Neuron (in vitro differentiated cells): Measurements from ENCODE around the gene KCNA5.

Source experiments
- H2AFZ ChIP-seq: one replicate; pipeline ENCODE4 v1.6.1; 2013; ENCODE audit warnings: low read depth, mild to moderate bottlenecking, inconsistent platforms, low read length, moderate library complexity
- H3K27me3 ChIP-seq: one replicate; pipeline ENCODE4 v1.6.1; 2013; ENCODE audit warnings: low read length; ENCODE audit not compliant: insufficient read depth
- H3K36me3 ChIP-seq: one replicate; pipeline ENCODE4 v1.6.1; 2013; ENCODE audit warnings: low read length; ENCODE audit not compliant: insufficient read depth
- H3K4me1 ChIP-seq: one replicate; pipeline ENCODE4 v1.6.1; 2013; ENCODE audit warnings: low read length; ENCODE audit not compliant: insufficient read depth
- H3K4me3 ChIP-seq: 2 replicates; pipeline ENCODE4 v1.5.1; 2013; ENCODE audit warnings: mild to moderate bottlenecking, low read length, moderate library complexity
- H3K9me3 ChIP-seq: one replicate; pipeline ENCODE4 v1.6.1; 2013; ENCODE audit warnings: low read length

The KCNA5 gene

DNA sequence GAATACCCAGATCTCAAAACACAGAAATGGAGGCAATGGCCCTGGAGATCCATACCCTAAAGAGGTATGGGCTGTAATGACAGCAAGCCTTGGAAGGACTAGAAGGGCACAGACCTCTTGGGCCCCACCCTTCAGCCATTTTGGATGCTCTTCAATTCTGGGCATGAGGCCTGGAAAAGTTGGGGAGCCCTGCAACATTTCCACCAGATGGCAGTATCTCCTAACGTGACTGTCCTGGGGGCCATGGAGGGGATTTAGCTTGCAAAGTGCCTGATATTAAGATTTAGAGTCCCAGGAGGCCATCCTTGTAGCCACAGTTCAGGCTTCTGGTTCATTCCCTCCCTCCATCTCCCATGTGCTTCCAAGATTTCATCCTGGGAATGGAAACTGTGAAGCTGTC is 30.2 kb downstream of the KCNA5 start:
- Histone ChIP-seq H3K4me1 (no peaks in the 10 kb centered on the region), H3K9me3 (no peaks in the 10 kb centered on the region), H2AFZ (no peak overlapping the region), H3K27me3 (peaks cover 2% of the 10 kb centered on the region), H3K36me3 (no peaks in the 10 kb centered on the region), H3K4me3 (no peak overlapping the region)

- Histone ChIP-seq H2AFZ (no peak overlapping the region), H3K4me3 (no peak overlapping the region), H3K4me1 (no peaks in the 10 kb centered on the region), H3K36me3 (no peaks in the 10 kb centered on the region), H3K9me3 (no peaks in the 10 kb centered on the region), H3K27me3 (peaks cover 2% of the 10 kb centered on the region)
These were observed 33.1 kb downstream of the KCNA5 start for GRCh38 chr12:5076761-5077160.

GRCh38 chr12:5078423-5078822 is 34.7 kb downstream of the KCNA5 start:
- H3K9me3 ChIP-seq = no peaks in the 10 kb centered on the region
- H3K27me3 ChIP-seq = peaks cover 2% of the 10 kb centered on the region
- no peak overlapping the region for H2AFZ ChIP-seq

DNA sequence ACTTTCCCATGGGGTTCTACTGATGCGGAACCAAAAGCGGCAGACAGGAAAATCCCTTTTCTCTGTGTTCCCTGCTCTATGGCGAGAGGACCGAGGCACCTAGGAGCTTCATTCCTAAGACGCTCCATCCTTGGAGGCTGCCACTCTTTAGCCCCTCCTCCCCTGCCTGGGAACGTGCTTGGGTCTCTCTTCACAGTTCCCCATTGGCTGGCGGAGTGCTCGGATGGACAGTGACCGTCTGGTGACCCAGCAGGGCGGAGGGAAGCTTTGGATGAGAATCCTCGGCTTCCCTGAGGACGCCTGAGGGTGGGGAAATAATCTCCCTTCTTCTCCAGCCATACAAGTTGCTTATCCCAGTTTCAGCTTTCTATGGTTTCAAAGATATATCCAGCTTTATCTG is 37.3 kb downstream of the KCNA5 start:
- no peaks in the 10 kb centered on the region for H3K9me3 ChIP-seq
- no peak overlapping the region for H3K4me3 ChIP-seq
- no peaks in the 10 kb centered on the region for H3K36me3 ChIP-seq
- no peak overlapping the region for H2AFZ ChIP-seq
- H3K27me3 ChIP-seq = peaks cover 2% of the 10 kb centered on the region
- H3K4me1 ChIP-seq = no peaks in the 10 kb centered on the region

More at GRCh38 chr12:5078423-5078822, 34.7 kb downstream of the KCNA5 start:
- Histone ChIP-seq H3K4me1 (no peaks in the 10 kb centered on the region), H3K4me3 (no peak overlapping the region), H3K36me3 (no peaks in the 10 kb centered on the region)

GRCh38 chr12:5083955-5084849 is 40.5 kb downstream of the KCNA5 start:
- Histone ChIP-seq H3K4me3 (no peak overlapping the region), H3K36me3 (no peaks in the 10 kb centered on the region), H3K4me1 (no peaks in the 10 kb centered on the region), H3K9me3 (no peaks in the 10 kb centered on the region), H2AFZ (no peak overlapping the region), H3K27me3 (no peaks in the 10 kb centered on the region)

DNA sequence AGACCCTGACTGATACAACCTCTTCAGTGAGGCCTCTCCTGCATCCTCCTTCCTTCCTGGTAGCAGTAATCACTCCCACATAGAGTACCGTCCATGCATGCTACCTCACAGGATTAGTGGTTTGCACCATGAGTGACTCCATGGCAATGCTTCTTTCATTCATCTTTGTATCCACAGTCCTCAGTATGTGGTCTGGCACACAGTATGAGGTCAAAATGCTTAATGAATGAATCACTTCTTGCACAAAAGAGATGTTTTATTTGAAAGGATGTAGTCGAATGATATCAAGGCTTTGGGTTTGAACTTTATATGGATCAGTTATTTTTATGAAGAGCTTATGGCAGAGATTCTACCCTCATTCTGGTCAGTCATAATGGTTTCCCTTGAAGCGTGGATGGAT is 42.2 kb downstream of the KCNA5 start:
- Histone ChIP-seq H3K4me1 (no peaks in the 10 kb centered on the region), H3K36me3 (no peaks in the 10 kb centered on the region), H3K4me3 (no peak overlapping the region), H2AFZ (no peak overlapping the region), H3K9me3 (no peaks in the 10 kb centered on the region), H3K27me3 (no peaks in the 10 kb centered on the region)

DNA sequence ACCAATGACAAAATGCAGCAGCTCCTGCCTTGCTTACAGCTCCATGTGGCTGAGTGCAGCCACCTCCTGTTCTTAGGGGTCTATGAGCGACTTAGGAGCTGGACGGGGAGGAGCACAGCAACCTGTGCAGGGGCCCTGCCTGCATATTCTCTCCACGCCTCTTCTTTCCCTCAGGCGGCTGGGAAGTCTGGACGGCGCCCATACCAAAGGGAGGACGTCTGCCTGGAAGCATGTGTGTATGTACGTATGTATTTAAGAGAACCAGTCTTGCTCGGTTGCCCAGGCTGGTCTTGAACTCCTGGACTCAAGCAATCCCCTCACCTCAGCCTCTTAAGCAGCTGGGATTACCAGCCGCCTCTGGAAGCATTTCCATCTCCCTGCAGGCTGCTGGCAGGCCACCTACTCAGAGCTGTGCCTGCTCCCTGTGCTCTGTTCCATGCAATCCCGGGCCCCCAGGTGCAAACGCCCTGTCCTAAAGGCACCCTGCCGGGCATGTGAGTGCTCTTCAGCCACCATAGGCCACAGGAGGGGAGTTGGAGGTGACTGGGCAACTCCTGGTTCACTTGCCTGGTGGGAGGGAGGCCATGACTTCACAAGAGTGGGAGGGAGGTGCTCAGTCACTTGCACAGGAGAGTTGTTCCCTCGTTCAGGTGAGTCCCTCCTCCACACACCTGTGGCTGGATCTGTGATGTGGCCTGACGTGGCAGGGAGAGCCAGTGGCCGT is 44.3 kb downstream of the KCNA5 start:
- Histone ChIP-seq H3K9me3 (no peaks in the 10 kb centered on the region), H2AFZ (no peak overlapping the region), H3K4me1 (no peaks in the 10 kb centered on the region), H3K27me3 (no peaks in the 10 kb centered on the region), H3K36me3 (no peaks in the 10 kb centered on the region), H3K4me3 (no peak overlapping the region)

DNA sequence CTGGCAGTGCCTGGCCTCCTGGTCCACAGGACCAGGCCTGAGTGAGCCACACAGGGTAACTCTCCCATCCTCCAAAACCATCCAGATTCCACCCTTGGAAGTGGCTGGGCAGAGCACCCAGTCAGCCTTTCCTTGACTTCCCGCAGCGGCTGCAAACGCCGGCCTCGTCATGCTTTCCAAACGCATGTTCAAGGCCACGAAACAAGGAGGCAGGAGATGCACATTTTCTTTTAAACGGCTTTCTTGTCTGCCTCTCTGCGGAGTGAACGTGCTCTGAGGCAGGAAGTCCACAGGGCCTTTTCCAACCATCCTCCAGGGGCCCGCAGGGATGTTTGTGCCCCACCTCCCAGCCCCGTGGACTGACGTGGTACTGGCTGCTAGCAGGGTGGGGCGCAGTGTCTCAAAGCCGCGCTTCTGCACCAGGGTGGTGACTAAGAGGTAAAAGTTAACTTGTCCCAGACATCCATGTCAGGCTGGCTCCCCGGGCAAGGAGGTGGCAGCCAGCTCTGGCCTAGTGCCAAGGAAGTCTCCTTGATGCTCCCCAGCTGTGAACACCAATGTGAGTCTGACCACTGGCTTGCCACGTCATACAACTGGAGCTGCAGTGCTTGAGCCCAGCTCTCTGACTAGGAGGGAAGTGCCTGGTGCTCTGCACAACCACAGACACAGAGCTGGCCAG is 45.0 kb downstream of the KCNA5 start:
- H3K4me1 ChIP-seq = no peaks in the 10 kb centered on the region
- no peak overlapping the region for H3K4me3 ChIP-seq
- no peak overlapping the region for H2AFZ ChIP-seq
- H3K36me3 ChIP-seq = no peaks in the 10 kb centered on the region
- no peaks in the 10 kb centered on the region for H3K9me3 ChIP-seq
- H3K27me3 ChIP-seq = no peaks in the 10 kb centered on the region

DNA sequence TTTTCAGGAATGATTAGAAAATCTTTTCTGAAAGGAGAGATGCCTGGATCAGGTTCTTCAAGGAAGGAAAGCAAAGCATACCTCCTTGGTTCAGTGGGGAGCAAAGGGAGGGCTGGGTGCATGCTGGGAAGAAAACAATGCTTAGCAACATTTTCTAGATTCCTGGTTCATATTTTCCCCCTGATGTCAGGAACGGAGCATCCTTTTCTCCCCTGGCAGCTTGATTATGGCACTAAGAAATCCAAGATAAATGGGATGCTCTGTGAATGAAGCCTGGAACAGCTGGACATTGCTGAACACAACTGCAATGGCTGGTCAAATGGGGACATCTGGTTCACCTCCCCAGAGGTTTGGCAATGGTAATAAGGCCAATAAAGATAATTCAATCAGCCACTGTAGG is 50.9 kb downstream of the KCNA5 start:
- Histone ChIP-seq H2AFZ (no peak overlapping the region), H3K9me3 (no peaks in the 10 kb centered on the region), H3K27me3 (no peaks in the 10 kb centered on the region), H3K4me3 (no peak overlapping the region), H3K4me1 (no peaks in the 10 kb centered on the region), H3K36me3 (no peaks in the 10 kb centered on the region)

DNA sequence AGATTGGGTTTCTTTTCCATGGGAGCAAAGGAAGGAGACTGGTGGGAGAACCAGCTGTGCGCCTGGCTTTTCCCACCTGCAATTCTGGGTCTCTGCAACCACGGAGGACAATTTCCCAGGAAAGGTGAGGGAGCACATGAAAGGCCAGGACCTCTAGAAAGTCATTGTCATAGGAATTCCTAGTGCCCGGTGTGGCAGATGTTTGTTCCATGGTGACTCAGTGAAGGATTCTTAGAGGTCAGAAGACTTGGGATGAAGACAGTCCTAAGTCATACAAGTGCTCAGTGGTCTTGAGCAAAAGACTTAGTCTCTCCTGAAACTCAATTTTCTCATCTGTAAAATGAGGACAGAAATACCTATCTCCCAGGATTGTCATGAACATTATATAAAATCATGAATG is 51.3 kb downstream of the KCNA5 start:
- Histone ChIP-seq H3K9me3 (no peaks in the 10 kb centered on the region), H3K4me1 (peaks cover 4% of the 10 kb centered on the region), H3K36me3 (no peaks in the 10 kb centered on the region), H3K4me3 (no peak overlapping the region), H2AFZ (no peak overlapping the region), H3K27me3 (no peaks in the 10 kb centered on the region)
